ENCODE measurements around the gene GALNT9.

Gene GALNT9

GRCh38 chr12:132182206-132182710 lies 147.1 kb downstream of the GALNT9 start:
- no peak overlapping the region for H3K4me2 ChIP-seq (ENCODE audit: insufficient read depth, low read length)
- no peak overlapping the region for H2AFZ ChIP-seq (ENCODE audit: low read depth, low read length)
- no peak for DNase-seq
- H3K27ac ChIP-seq (ENCODE audit: low read length), result no peak overlapping the region
- no peak overlapping the region for H3K4me3 ChIP-seq (ENCODE audit: low read depth in 1 of 2, low read length in 2 of 2)
- no peak overlapping the region for H3K9ac ChIP-seq (ENCODE audit: low read depth, low read length)
- H4K20me1 ChIP-seq (ENCODE audit: insufficient read depth, low read length), result no peaks in the 10 kb centered on the region
- TF ChIP-seq EZH2 (IDR thresholded peaks at IDR 0.05; ENCODE audit: borderline replicate concordance, low read depth, low read length, severe bottlenecking) (no peak), CTCF (IDR thresholded peaks at IDR 0.05; ENCODE audit: borderline replicate concordance, extremely low read depth, low read length, poor library complexity, severe bottlenecking) (no peak)
- H3K9me3 ChIP-seq (ENCODE audit: insufficient read depth, low read length, severe bottlenecking), result no peaks in the 10 kb centered on the region
- ATAC-seq (ENCODE audit: insufficient read depth, low read depth), result no peak
- H3K4me1 ChIP-seq (ENCODE audit: insufficient read depth, low read length), result peaks cover 14% of the 10 kb centered on the region
- H3K79me2 ChIP-seq (ENCODE audit: insufficient read depth, low read length), result no peaks in the 10 kb centered on the region
- H3K27me3 ChIP-seq (ENCODE audit: insufficient read depth, low read length, poor library complexity), result peaks cover 16% of the 10 kb centered on the region
- H3K36me3 ChIP-seq (ENCODE audit: insufficient read depth, low read length), result no peaks in the 10 kb centered on the region

DNA sequence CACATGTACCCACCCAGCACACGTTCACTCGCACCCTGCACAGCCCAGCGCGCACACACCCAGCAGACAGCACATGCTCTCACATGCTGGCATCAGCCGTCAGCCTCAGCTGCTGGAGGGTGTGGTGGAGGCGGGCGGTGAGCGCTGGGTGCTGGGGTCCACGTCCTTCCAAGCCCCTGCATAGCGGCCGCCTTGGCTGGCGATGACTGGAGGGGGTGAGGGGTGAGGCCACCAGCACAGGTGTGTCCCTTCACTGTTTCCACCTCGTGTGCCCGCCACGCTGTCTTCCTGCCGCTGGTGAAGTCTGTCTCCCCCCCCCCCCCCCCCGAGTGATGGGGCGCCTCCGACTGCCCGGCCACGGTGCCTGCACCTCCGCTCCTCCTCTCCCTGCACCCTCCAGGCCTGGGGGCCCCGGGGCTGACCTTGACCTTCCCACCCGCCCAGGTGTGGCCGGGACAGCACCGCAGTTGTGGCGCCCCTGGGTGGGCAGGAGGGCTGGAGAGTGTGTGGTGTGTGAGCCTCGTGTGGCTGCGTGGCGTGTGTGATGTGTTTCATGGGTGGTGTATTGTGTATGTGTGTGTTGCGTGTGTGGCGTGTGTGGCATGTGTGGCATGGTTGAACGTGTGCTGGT lies 147.7 kb downstream of the GALNT9 start:
- Histone ChIP-seq H3K36me3 (ENCODE audit: insufficient read depth, low read length) (no peaks in the 10 kb centered on the region), H3K4me1 (ENCODE audit: insufficient read depth, low read length) (peaks cover 14% of the 10 kb centered on the region), H3K4me3 (ENCODE audit: low read depth in 1 of 2, low read length in 2 of 2) (no peak overlapping the region), H2AFZ (ENCODE audit: low read depth, low read length) (no peak overlapping the region), H3K79me2 (ENCODE audit: insufficient read depth, low read length) (no peaks in the 10 kb centered on the region), H3K9me3 (ENCODE audit: insufficient read depth, low read length, severe bottlenecking) (no peaks in the 10 kb centered on the region), H3K9ac (ENCODE audit: low read depth, low read length) (no peak overlapping the region), H3K27me3 (ENCODE audit: insufficient read depth, low read length, poor library complexity) (peaks cover 12% of the 10 kb centered on the region), H4K20me1 (ENCODE audit: insufficient read depth, low read length) (no peaks in the 10 kb centered on the region), H3K27ac (ENCODE audit: low read length) (no peak overlapping the region), H3K4me2 (ENCODE audit: insufficient read depth, low read length) (no peak overlapping the region)
- DNase-seq (no peak), ATAC-seq (ENCODE audit: insufficient read depth, low read depth) (no peak)
- TF ChIP-seq EZH2 (IDR thresholded peaks at IDR 0.05; ENCODE audit: borderline replicate concordance, low read depth, low read length, severe bottlenecking), result no peak
- no peak for TF ChIP-seq CTCF (IDR thresholded peaks at IDR 0.05; ENCODE audit: borderline replicate concordance, extremely low read depth, low read length, poor library complexity, severe bottlenecking)

DNA sequence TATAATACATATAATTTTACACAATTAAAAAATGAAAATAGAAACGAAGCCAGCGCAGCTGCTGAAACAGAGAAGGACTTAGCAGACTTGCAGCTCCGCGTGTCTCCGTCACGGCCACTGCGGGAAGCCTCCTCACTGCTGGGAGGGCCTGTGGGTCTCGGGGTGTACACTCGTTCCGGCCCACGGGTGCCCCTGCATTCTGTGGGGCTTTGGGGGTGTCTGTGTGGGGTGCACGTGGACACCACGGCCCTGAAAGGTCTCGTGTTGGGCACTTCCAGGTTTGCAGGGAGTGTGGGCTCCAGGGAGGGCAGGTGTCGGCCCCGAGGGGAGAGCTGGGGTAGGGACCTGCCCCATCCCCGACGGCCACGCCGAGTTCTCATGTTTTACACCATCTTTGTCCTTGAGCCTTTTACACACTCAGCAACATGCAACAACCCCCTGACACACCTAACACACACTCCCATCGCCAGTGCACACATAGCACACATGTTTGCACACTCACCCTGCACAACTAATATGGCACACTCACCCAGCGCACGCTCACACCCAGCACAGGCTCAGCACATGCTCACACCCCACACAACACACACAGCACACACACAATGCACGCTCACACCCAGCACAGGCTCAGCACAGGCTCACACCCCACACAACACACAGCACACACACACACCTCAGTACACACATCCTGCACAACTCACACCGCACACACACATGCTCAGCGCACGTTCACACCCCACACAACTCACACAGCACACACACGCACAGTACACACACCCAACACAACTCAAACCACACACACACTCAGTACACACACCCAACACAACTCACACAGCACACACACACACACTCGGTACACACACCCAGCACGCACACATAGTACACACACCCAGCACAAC lies 148.5 kb downstream of the GALNT9 start:
- ATAC-seq (ENCODE audit: insufficient read depth, low read depth) (no peak), DNase-seq (no peak)
- Histone ChIP-seq H2AFZ (ENCODE audit: low read depth, low read length) (no peak overlapping the region), H3K4me2 (ENCODE audit: insufficient read depth, low read length) (no peak overlapping the region), H3K36me3 (ENCODE audit: insufficient read depth, low read length) (no peaks in the 10 kb centered on the region), H3K4me1 (ENCODE audit: insufficient read depth, low read length) (peaks cover 14% of the 10 kb centered on the region), H3K27ac (ENCODE audit: low read length) (no peak overlapping the region), H3K4me3 (ENCODE audit: low read depth in 1 of 2, low read length in 2 of 2) (no peak overlapping the region), H4K20me1 (ENCODE audit: insufficient read depth, low read length) (no peaks in the 10 kb centered on the region), H3K79me2 (ENCODE audit: insufficient read depth, low read length) (no peaks in the 10 kb centered on the region), H3K9ac (ENCODE audit: low read depth, low read length) (no peak overlapping the region), H3K9me3 (ENCODE audit: insufficient read depth, low read length, severe bottlenecking) (no peaks in the 10 kb centered on the region), H3K27me3 (ENCODE audit: insufficient read depth, low read length, poor library complexity) (peaks cover 5% of the 10 kb centered on the region)
- no peak for TF ChIP-seq EZH2 (IDR thresholded peaks at IDR 0.05; ENCODE audit: borderline replicate concordance, low read depth, low read length, severe bottlenecking)
- TF ChIP-seq CTCF (IDR thresholded peaks at IDR 0.05; ENCODE audit: borderline replicate concordance, extremely low read depth, low read length, poor library complexity, severe bottlenecking), result no peak

Measured in DND-41 (cell line).